Measurements from ENCODE around the gene NIT2. TPM values are rescaled to one million over a fixed set of nuclear protein-coding genes. Genes with fewer than 3 reads are reported as not detected.

Gene NIT2
- total and polyA plus RNA-seq, 2 of the 4 experiments (the other 2 are of a cell fraction) = 12.4 to 27.1 TPM

- in situ Hi-C loops (cut with MboI; ENCODE audit: low sequenced_read_pairs) = loop anchor here (10.0 kb wide), 1 partner anchor 275 kb away; no protein-coding TSS in a partner anchor
- no peak overlapping the region for H3K14ac ChIP-seq (replicated peaks; ENCODE audit: low read depth, low read length)
- no peak overlapping the region for H4K5ac ChIP-seq (ENCODE audit: low read depth, low read length)
- no peak overlapping the region for H2BK120ac ChIP-seq (ENCODE audit: low read depth, low read length)
- H3K4ac ChIP-seq (ENCODE audit: low read depth, low read length) = no peak overlapping the region
- no peak for DNase-seq
- no peak overlapping the region for H2BK5ac ChIP-seq (ENCODE audit: low read depth, low read length, poor library complexity, severe bottlenecking)
- WGBS, 2 experiments (ENCODE audit: extremely low coverage in 2 of 2, insufficient read length in 1 of 2) = no CpG with 5 or more reads among the region's 2 CpGs
- H2AK5ac ChIP-seq (ENCODE audit: low read depth, low read length) = no peak overlapping the region
- no peak overlapping the region for H3K56ac ChIP-seq (ENCODE audit: extremely low read depth, insufficient read depth, low read length)
- no peak overlapping the region for H2BK20ac ChIP-seq (ENCODE audit: low read depth, low read length)
- no peak overlapping the region for H3K27ac ChIP-seq (ENCODE audit: insufficient read depth, low read length)
- H3K9ac ChIP-seq (ENCODE audit: low read depth, low read length) = no peak overlapping the region
- H3K9me1 ChIP-seq (ENCODE audit: insufficient read depth, low read length) = no peaks in the 10 kb centered on the region
- ChIA-PET POLR2A (ENCODE audit: unreplicated experiment) (no interaction called here), CTCF (interaction anchor here (0.6 kb wide), 1 partner anchor 103 kb away, joined by 3 read pairs; no protein-coding TSS in a partner anchor)
- dilution Hi-C loops (cut with HindIII; ENCODE audit: low sequenced_read_pairs, unreplicated experiment) = no loop called here
- TF ChIP-seq RFX5 (IDR thresholded peaks at IDR 0.05; ENCODE audit: low read depth, low read length) = no peak
- TF ChIP-seq CEBPB (IDR thresholded peaks at IDR 0.05; ENCODE audit: low read depth, low read length) = no peak
- TF ChIP-seq CHD1 (IDR thresholded peaks at IDR 0.05; ENCODE audit: low read depth, low read length) = no peak
- TF ChIP-seq CTCF (conservative IDR thresholded peaks at IDR 0.05; ENCODE audit: low read depth, low read length) = no peak
- no peak for TF ChIP-seq SMC3 (IDR thresholded peaks at IDR 0.05; ENCODE audit: low read depth, low read length)
- no peak for TF ChIP-seq MAFK (IDR thresholded peaks at IDR 0.05; ENCODE audit: low read depth, low read length)
- TF ChIP-seq MXI1 (IDR thresholded peaks at IDR 0.05; ENCODE audit: borderline replicate concordance, low read depth, low read length) = no peak
- TF ChIP-seq POLR2A (IDR thresholded peaks at IDR 0.05; ENCODE audit: low read depth, low read length) = no peak
- no peak for TF ChIP-seq RAD21 (IDR thresholded peaks at IDR 0.05; ENCODE audit: low read length)
- no peak for TF ChIP-seq NFE2L2 (IDR thresholded peaks at IDR 0.05; ENCODE audit: low read depth, low read length)
- no peak for TF ChIP-seq BHLHE40 (IDR thresholded peaks at IDR 0.05; ENCODE audit: low read depth, low read length)
- no peak for TF ChIP-seq MAZ (IDR thresholded peaks at IDR 0.05; ENCODE audit: borderline replicate concordance, low read depth, low read length)
- TF ChIP-seq RCOR1 (IDR thresholded peaks at IDR 0.05; ENCODE audit: insufficient replicate concordance, low read length) = no peak
- TF ChIP-seq FOS (IDR thresholded peaks at IDR 0.05; ENCODE audit: low read depth, low read length) = no peak
- TF ChIP-seq ELK1 (IDR thresholded peaks at IDR 0.05; ENCODE audit: borderline replicate concordance, low read depth, low read length) = no peak
- no peak for TF ChIP-seq USF2 (IDR thresholded peaks at IDR 0.05; ENCODE audit: low read depth, low read length)
- H3K79me1 ChIP-seq (ENCODE audit: low read depth in 1 of 2, low read length in 2 of 2) = peaks cover 0 to 4% of the 10 kb centered on the region in 2 experiments; a peak in 2 of 4 replicates
- H3K4me2 ChIP-seq (ENCODE audit: low read depth, low read length) = no peak overlapping the region
- no TSS peak for BruUV-seq (replicated peaks)
- H3K27me3 ChIP-seq (ENCODE audit: control insufficient read depth, insufficient read depth, low read length) = no peaks in the 10 kb centered on the region
- H3K23ac ChIP-seq (ENCODE audit: low read depth, low read length) = no peak overlapping the region
- H4K91ac ChIP-seq (ENCODE audit: insufficient read depth, low read depth, low read length) = no peak overlapping the region
- no peak overlapping the region for H4K8ac ChIP-seq (ENCODE audit: low read depth in 2 of 2, low read length in 2 of 2)
- no peak overlapping the region for H2BK15ac ChIP-seq (ENCODE audit: low read depth, low read length)
- H3K4me3 ChIP-seq (ENCODE audit: insufficient read depth, low read depth, low read length) = no peak overlapping the region
- H2AK9ac ChIP-seq (replicated peaks; ENCODE audit: low read depth, low read length, poor library complexity) = no peak overlapping the region
- intact Hi-C loops (cut with micrococcal nuclease) = loop anchor here (5.0 to 10.0 kb wide), 2 partner anchors 392 to 875 kb away; no protein-coding TSS in a partner anchor
- no peak overlapping the region for H2AFZ ChIP-seq (replicated peaks; ENCODE audit: low read length, poor library complexity)
- H3K36me3 ChIP-seq (ENCODE audit: control insufficient read depth, insufficient read depth, low read length) = peaks cover 14% of the 10 kb centered on the region
- no peak for ATAC-seq (ENCODE audit: low read depth)
- 0 out of 2 replicates have a peak, but pooled peaks cover 2% of the 10 kb centered on the region for H3K4me1 ChIP-seq (ENCODE audit: control insufficient read depth, insufficient read depth, low read length)
- no peaks in the 10 kb centered on the region for H4K20me1 ChIP-seq (ENCODE audit: insufficient read depth, low read length)
- no peak overlapping the region for H3K18ac ChIP-seq (ENCODE audit: low read depth, low read length)
- no peaks in the 10 kb centered on the region for H3K9me3 ChIP-seq (ENCODE audit: control insufficient read depth, insufficient read depth, low read length)
Measured at GRCh38 chr3:100319951-100320350, 14.6 kb upstream of the NIT2 start.
